Measurements from ENCODE around the gene ARHGEF16. TPM values are rescaled to one million over a fixed set of nuclear protein-coding genes. Genes with fewer than 3 reads are reported as not detected.

ARHGEF16 gene
- total and polyA plus RNA-seq, 2 donors (not counting 1 experiment from before 2014, with no cell fraction given): 0.13 to 0.22 TPM

DNA sequence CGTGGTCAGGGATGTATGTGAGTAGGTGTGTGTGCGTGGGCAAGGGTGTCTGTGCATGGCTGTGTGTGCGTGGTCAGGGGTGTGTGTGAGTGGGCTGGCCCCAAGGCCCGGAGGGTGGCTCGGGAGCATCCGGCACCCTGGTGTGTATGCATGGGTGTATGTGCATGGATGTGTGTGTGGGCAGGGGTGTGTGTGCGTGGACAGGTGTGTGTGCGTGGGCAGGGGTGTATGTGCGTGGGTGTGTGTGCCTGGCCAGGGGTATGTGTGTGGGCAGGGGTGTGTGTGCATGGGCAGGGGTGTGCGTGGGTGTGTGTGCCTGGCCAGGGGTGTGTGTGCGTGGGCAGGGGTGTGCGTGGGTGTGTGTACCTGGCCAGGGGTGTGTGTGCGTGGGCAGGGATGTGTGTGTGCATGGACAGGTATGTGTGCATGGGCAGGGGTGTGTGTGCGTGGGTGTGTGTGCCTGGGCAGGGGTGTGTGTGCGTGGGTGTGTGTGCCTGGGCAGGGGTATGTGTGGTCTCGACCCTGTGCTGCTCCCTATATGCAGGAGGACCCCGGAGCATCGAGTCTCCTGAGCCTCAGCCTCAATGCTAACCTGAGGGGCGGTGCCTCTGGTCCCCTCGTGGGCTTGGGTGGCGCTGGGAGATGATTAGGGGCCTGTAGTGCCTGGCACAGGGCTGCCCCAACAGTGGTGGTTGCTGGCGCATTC is 16.3 kb downstream of the ARHGEF16 start:
- CTCF ChIA-PET: interaction anchor here (1.8 kb wide), 1 partner anchor 18 kb away, joined by 4 read pairs; no protein-coding TSS in a partner anchor
- no peaks in the 10 kb centered on the region for H3K9me3 Mint-ChIP-seq (ENCODE audit: insufficient read depth)
- POLR2A ChIA-PET: no interaction called here

More for the DNA sequence above, 16.3 kb downstream of the ARHGEF16 start:
- Mint-ChIP-seq H3K4me1 (peaks cover 4% of the 10 kb centered on the region), H3K27ac (no peak overlapping the region), H3K27me3 (peaks cover 1% of the 10 kb centered on the region), H3K4me3 (no peak overlapping the region)
- H2AFZ ChIP-seq (ENCODE audit: insufficient read depth, low read depth, low read length, poor library complexity, severe bottlenecking): no peak overlapping the region
- no peaks in the 10 kb centered on the region for H3K79me2 ChIP-seq (ENCODE audit: control insufficient read depth, insufficient read depth, low read length)
- H3K4me1 ChIP-seq (ENCODE audit: control insufficient read depth in 2 of 2, insufficient read depth in 2 of 2, low read length in 2 of 2): no peaks in the 10 kb centered on the region
- H3K4me2 ChIP-seq (replicated peaks; ENCODE audit: low read depth, low read length, poor library complexity, severe bottlenecking): no peak overlapping the region
- no peak overlapping the region for H3K27ac ChIP-seq (ENCODE audit: low read length in 2 of 2)
- ATAC-seq (ENCODE audit: low read depth) (no peak), DNase-seq (no peak)
- H3K27me3 ChIP-seq (replicated peaks in 1 of 4; ENCODE audit: control extremely low read depth in 1 of 4, control insufficient read depth in 3 of 4, insufficient read depth in 4 of 4, low read length in 3 of 4): no peaks in the 10 kb centered on the region
- no peaks in the 10 kb centered on the region for H3K36me3 ChIP-seq (replicated peaks in 1 of 2; ENCODE audit: control extremely low read depth in 1 of 2, control insufficient read depth in 1 of 2, extremely low read depth in 1 of 2, insufficient read depth in 2 of 2, low read length in 1 of 2)
- TF ChIP-seq EZH2 (IDR thresholded peaks at IDR 0.05; ENCODE audit: borderline replicate concordance, insufficient read depth, low read depth, low read length, poor library complexity, severe bottlenecking): no peak
- TF ChIP-seq, protein P1, sequence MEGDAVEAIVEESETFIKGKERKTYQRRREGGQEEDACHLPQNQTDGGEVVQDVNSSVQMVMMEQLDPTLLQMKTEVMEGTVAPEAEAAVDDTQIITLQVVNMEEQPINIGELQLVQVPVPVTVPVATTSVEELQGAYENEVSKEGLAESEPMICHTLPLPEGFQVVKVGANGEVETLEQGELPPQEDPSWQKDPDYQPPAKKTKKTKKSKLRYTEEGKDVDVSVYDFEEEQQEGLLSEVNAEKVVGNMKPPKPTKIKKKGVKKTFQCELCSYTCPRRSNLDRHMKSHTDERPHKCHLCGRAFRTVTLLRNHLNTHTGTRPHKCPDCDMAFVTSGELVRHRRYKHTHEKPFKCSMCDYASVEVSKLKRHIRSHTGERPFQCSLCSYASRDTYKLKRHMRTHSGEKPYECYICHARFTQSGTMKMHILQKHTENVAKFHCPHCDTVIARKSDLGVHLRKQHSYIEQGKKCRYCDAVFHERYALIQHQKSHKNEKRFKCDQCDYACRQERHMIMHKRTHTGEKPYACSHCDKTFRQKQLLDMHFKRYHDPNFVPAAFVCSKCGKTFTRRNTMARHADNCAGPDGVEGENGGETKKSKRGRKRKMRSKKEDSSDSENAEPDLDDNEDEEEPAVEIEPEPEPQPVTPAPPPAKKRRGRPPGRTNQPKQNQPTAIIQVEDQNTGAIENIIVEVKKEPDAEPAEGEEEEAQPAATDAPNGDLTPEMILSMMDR (IDR thresholded peaks at IDR 0.05): no peak
- intact Hi-C loops (cut with micrococcal nuclease): no loop called here
- peaks cover 0 to 3% (median 0%) of the 10 kb centered on the region in 3 donors for H3K9me3 ChIP-seq (ENCODE audit: control extremely low read depth in 1 of 3, control insufficient read depth in 2 of 3, insufficient read depth in 1 of 3, low read length in 2 of 3)
- no peaks in the 10 kb centered on the region for H4K20me1 ChIP-seq (ENCODE audit: control insufficient read depth, insufficient read depth, low read length, poor library complexity, severe bottlenecking)
- H3K4me3 ChIP-seq (ENCODE audit: control extremely low read depth in 1 of 5, extremely low read depth in 1 of 5, insufficient read depth in 1 of 5, low read depth in 2 of 5, low read length in 4 of 5): no peak overlapping the region
- WGBS (ENCODE audit: insufficient coverage): 87% methylated on average over 20 of the region's 22 CpGs
- no peak overlapping the region for H3K9ac ChIP-seq (ENCODE audit: low read length)
